IMR-90 (cell line): ENCODE data around the gene DTNA. TPM values are rescaled to one million over a fixed set of nuclear protein-coding genes. Genes with fewer than 3 reads are reported as not detected.

Experiments
- ATAC-seq: fragments of 200-7000 bp; cut with Tn5 transposase; 2 replicates; pipeline ENCODE4 v1.9.1; 2020; ENCODE audit warnings: low read depth, mild to moderate bottlenecking, moderate library complexity
- BruUV-seq: library from RNA; stranded (reverse); fragments of 400-500 nt; replicated peaks from 2 replicates; lab custom pipeline; 2021; lab: Mats Ljungman, UMichigan
- CTCF ChIA-PET: fragments of 300-600 bp; formaldehyde crosslinking; extraction: SDS; loops from one replicate; lab custom pipeline; 2021; ENCODE audit warnings: antibody characterized with exemption; lab: Yijun Ruan, JAX
- POLR2A ChIA-PET: fragments of 300-600 bp; sonication (Branson Sonifier 250); formaldehyde crosslinking; loops from one replicate; lab custom pipeline; 2022; ENCODE audit warnings: antibody characterized with exemption; ENCODE audit not compliant: unreplicated experiment; lab: Charles Lee
- DNase-seq: peaks from one replicate; pipeline ENCODE4 v3.0.0; 2013
- H2AFZ ChIP-seq: replicated peaks from 2 replicates; pipeline ENCODE3; 2013; ENCODE audit warnings: low read length, mild to moderate bottlenecking; ENCODE audit not compliant: poor library complexity
- H2AK5ac ChIP-seq: 2 replicates; pipeline ENCODE4 v1.6.1; 2013; ENCODE audit warnings: low read depth, low read length, inconsistent platforms
- H2AK9ac ChIP-seq: replicated peaks from 2 replicates; pipeline ENCODE3; 2013; ENCODE audit warnings: mild to moderate bottlenecking, low read depth, low read length, moderate library complexity; ENCODE audit not compliant: poor library complexity
- H2BK120ac ChIP-seq: 2 replicates; pipeline ENCODE4 v1.6.1; 2013; ENCODE audit warnings: low read depth, low read length, inconsistent platforms
- H2BK15ac ChIP-seq: 3 replicates; pipeline ENCODE4 v1.6.1; 2013; ENCODE audit warnings: low read depth, low read length, inconsistent platforms
- H2BK20ac ChIP-seq: 2 replicates; pipeline ENCODE4 v1.6.1; 2013; ENCODE audit warnings: low read depth, mild to moderate bottlenecking, inconsistent platforms, low read length, moderate library complexity
- H2BK5ac ChIP-seq: 2 replicates; pipeline ENCODE4 v1.6.1; 2013; ENCODE audit warnings: mild to moderate bottlenecking, low read depth, low read length, inconsistent platforms; ENCODE audit not compliant: poor library complexity, severe bottlenecking
- H3K14ac ChIP-seq: replicated peaks from 2 replicates; pipeline ENCODE4 v1.6.1; 2013; ENCODE audit warnings: low read depth, low read length, inconsistent platforms
- H3K18ac ChIP-seq: 2 replicates; pipeline ENCODE4 v1.6.1; 2013; ENCODE audit warnings: low read depth, low read length, control low read depth
- H3K23ac ChIP-seq: 2 replicates; pipeline ENCODE4 v1.6.1; 2013; ENCODE audit warnings: low read depth, low read length, inconsistent platforms
- H3K27ac ChIP-seq: 2 replicates; pipeline ENCODE4 v1.5.1; 2013; ENCODE audit warnings: mild to moderate bottlenecking, control low read depth, low read length; ENCODE audit not compliant: insufficient read depth
- H3K27me3 ChIP-seq: 2 replicates; pipeline ENCODE4 v1.6.1; 2013; ENCODE audit warnings: low read length; ENCODE audit not compliant: control insufficient read depth, insufficient read depth
- H3K36me3 ChIP-seq: 2 replicates; pipeline ENCODE4 v1.6.1; 2013; ENCODE audit warnings: low read length, mixed read lengths; ENCODE audit not compliant: control insufficient read depth, insufficient read depth
- H3K4ac ChIP-seq: 2 replicates; pipeline ENCODE4 v1.6.1; 2013; ENCODE audit warnings: low read depth, low read length, inconsistent platforms
- H3K4me1 ChIP-seq: 2 replicates; pipeline ENCODE4 v1.6.1; 2013; ENCODE audit warnings: low read length, mixed read lengths; ENCODE audit not compliant: control insufficient read depth, insufficient read depth
- H3K4me2 ChIP-seq: 2 replicates; pipeline ENCODE4 v1.6.1; 2013; ENCODE audit warnings: low read depth, mild to moderate bottlenecking, control low read depth, low read length, moderate library complexity
- H3K4me3 ChIP-seq: 2 replicates; pipeline ENCODE4 v1.5.1; 2013; ENCODE audit warnings: low read depth, mild to moderate bottlenecking, control low read depth, low read length, moderate library complexity; ENCODE audit not compliant: insufficient read depth
- H3K56ac ChIP-seq: 2 replicates; pipeline ENCODE4 v1.6.1; 2013; ENCODE audit warnings: low read length, inconsistent platforms; ENCODE audit not compliant: insufficient read depth; ENCODE audit errors: extremely low read depth
- H3K79me1 ChIP-seq, 2 experiments: 2 replicates each; pipeline ENCODE4 v1.6.1; 2013; ENCODE audit warnings: low read length in 2 of 2, inconsistent platforms in 1 of 2, low read depth in 1 of 2
- H3K9ac ChIP-seq: 2 replicates; pipeline ENCODE4 v1.6.1; 2013; ENCODE audit warnings: low read depth, low read length, control low read depth
- H3K9me1 ChIP-seq: 2 replicates; pipeline ENCODE4 v1.6.1; 2013; ENCODE audit warnings: low read length, inconsistent platforms; ENCODE audit not compliant: insufficient read depth
- H3K9me3 ChIP-seq: 2 replicates; pipeline ENCODE4 v1.6.1; 2013; ENCODE audit warnings: low read length; ENCODE audit not compliant: control insufficient read depth, insufficient read depth
- H4K20me1 ChIP-seq: 2 replicates; pipeline ENCODE4 v1.6.1; 2013; ENCODE audit warnings: low read length, inconsistent platforms; ENCODE audit not compliant: insufficient read depth
- H4K5ac ChIP-seq: 2 replicates; pipeline ENCODE4 v1.6.1; 2013; ENCODE audit warnings: mild to moderate bottlenecking, low read depth, low read length, control low read depth
- H4K8ac ChIP-seq, 2 experiments: 2 replicates each; pipeline ENCODE4 v1.6.1; 2013; ENCODE audit warnings: low read depth in 2 of 2, low read length in 2 of 2, control low read depth in 1 of 2, inconsistent platforms in 1 of 2
- H4K91ac ChIP-seq: 2 replicates; pipeline ENCODE4 v1.6.1; 2013; ENCODE audit warnings: low read depth, low read length, inconsistent platforms; ENCODE audit not compliant: insufficient read depth
- CEBPB ChIP-seq: IDR thresholded peaks from 2 replicates; pipeline ENCODE4 v1.6.1; 2012; ENCODE audit warnings: low read depth, low read length, improper control_type of control experiment
- CHD1 ChIP-seq: IDR thresholded peaks from 2 replicates; pipeline ENCODE4 v1.6.1; 2012; ENCODE audit warnings: low read depth, low read length, improper control_type of control experiment
- CTCF ChIP-seq: conservative IDR thresholded peaks from 2 replicates; pipeline ENCODE4 v1.5.1; 2012; ENCODE audit warnings: mild to moderate bottlenecking, low read depth, low read length, improper control_type of control experiment
- FOS ChIP-seq: fragments of 150-350 bp; IDR thresholded peaks from 2 replicates; pipeline ENCODE4 v1.6.1; 2016; ENCODE audit warnings: low read depth, low read length
- MAFK ChIP-seq: IDR thresholded peaks from 2 replicates; pipeline ENCODE4 v1.6.1; 2012; ENCODE audit warnings: low read depth, low read length, improper control_type of control experiment
- MAZ ChIP-seq: IDR thresholded peaks from 2 replicates; pipeline ENCODE4 v1.6.1; 2012; ENCODE audit warnings: low read depth, mild to moderate bottlenecking, low read length, improper control_type of control experiment, moderate library complexity, borderline replicate concordance
- NFE2L2 ChIP-seq: fragments of 150-350 bp; IDR thresholded peaks from 2 replicates; pipeline ENCODE4 v1.6.1; 2016; ENCODE audit warnings: low read depth, mild to moderate bottlenecking, low read length
- POLR2A ChIP-seq: IDR thresholded peaks from 2 replicates; pipeline ENCODE4 v1.6.1; 2012; ENCODE audit warnings: mild to moderate bottlenecking, low read depth, low read length
- RAD21 ChIP-seq: IDR thresholded peaks from 2 replicates; pipeline ENCODE4 v1.6.1; 2012; ENCODE audit warnings: low read length, improper control_type of control experiment
- RCOR1 ChIP-seq: IDR thresholded peaks from 2 replicates; pipeline ENCODE4 v1.6.1; 2012; ENCODE audit warnings: mild to moderate bottlenecking, low read length, improper control_type of control experiment; ENCODE audit not compliant: insufficient replicate concordance
- RFX5 ChIP-seq: IDR thresholded peaks from 2 replicates; pipeline ENCODE4 v1.8.0; 2012; ENCODE audit warnings: low read depth, mild to moderate bottlenecking, low read length, moderate library complexity
- dilution Hi-C: fragments of 300-500 bp; cut with HindIII; formaldehyde crosslinking; loops from one replicate; pipeline ENCODE4 v1.14.3; 2018; ENCODE audit warnings: low sequenced_read_pairs; ENCODE audit not compliant: unreplicated experiment
- in situ Hi-C: fragments of 300-500 bp; cut with MboI; formaldehyde crosslinking; loops from 3 replicates; pipeline ENCODE4 v1.14.3; 2019; ENCODE audit warnings: low sequenced_read_pairs, inconsistent platforms, mixed read lengths
- intact Hi-C: fragments of 100-400 bp; cut with micrococcal nuclease; formaldehyde crosslinking; loops from 2 replicates; pipeline ENCODE4 v1.10.0; 2022
- polyA plus RNA-seq, 3 experiments: library from polyadenylated mRNA; depleted of rRNA; stranded (reverse); fragments of >200 nt; gene quantifications; 2 replicates each; pipeline ENCODE4 v1.2.3, GENCODE V29; 2012; ENCODE audit warnings: low replicate concordance in 1 of 3
- total RNA-seq: library from RNA; depleted of rRNA; stranded (reverse); fragments of >200 nt; gene quantifications from 2 replicates; pipeline ENCODE4 v1.2.3, GENCODE V29; 2012
- TF ChIP-seq, protein P1 (sequence below): fragments of 150-350 bp; IDR thresholded peaks from 2 replicates; pipeline ENCODE4 v1.6.1; 2017; ENCODE audit warnings: mild to moderate bottlenecking, antibody characterized with exemption, low read length, low read depth
- TF ChIP-seq, protein P2 (sequence below): fragments of 150-350 bp; IDR thresholded peaks from 2 replicates; pipeline ENCODE4 v1.6.1; 2016; ENCODE audit warnings: low read depth, mild to moderate bottlenecking, low read length, moderate library complexity, borderline replicate concordance

Gene DTNA
- total and polyA plus RNA-seq, 2 of the 4 experiments (the other 2 are of a cell fraction): 9.5 to 10.8 TPM

GRCh38 chr18:34847408-34847807, 137.3 kb downstream of the DTNA start:
- in situ Hi-C loops: no loop called here
- no peak overlapping the region for H2BK15ac ChIP-seq
- DNase-seq: no peak
- H3K79me1 ChIP-seq: no peaks in the 10 kb centered on the region
- no peaks in the 10 kb centered on the region for H3K9me1 ChIP-seq
- no peak overlapping the region for H3K9ac ChIP-seq
- no peaks in the 10 kb centered on the region for H3K27me3 ChIP-seq
- CTCF ChIA-PET: no interaction called here
- no TSS peak for BruUV-seq
- no peak overlapping the region for H3K23ac ChIP-seq
- no peak for ATAC-seq
- H2BK20ac ChIP-seq: no peak overlapping the region
- H3K27ac ChIP-seq: no peak overlapping the region
- H3K14ac ChIP-seq: no peak overlapping the region
- H4K91ac ChIP-seq: no peak overlapping the region
- H2AFZ ChIP-seq: no peak overlapping the region
- H3K36me3 ChIP-seq: no peaks in the 10 kb centered on the region
- intact Hi-C loops: no loop called here
- H2BK120ac ChIP-seq: no peak overlapping the region
- H3K56ac ChIP-seq: no peak overlapping the region
- H2AK9ac ChIP-seq: no peak overlapping the region
- H3K4me1 ChIP-seq: no peaks in the 10 kb centered on the region
- H2AK5ac ChIP-seq: no peak overlapping the region
- H3K18ac ChIP-seq: no peak overlapping the region
- no peak for TF ChIP-seq NFE2L2
- no peak for TF ChIP-seq CEBPB
- no peak for TF ChIP-seq RCOR1
- no peak for TF ChIP-seq RAD21
- TF ChIP-seq, protein P1, sequence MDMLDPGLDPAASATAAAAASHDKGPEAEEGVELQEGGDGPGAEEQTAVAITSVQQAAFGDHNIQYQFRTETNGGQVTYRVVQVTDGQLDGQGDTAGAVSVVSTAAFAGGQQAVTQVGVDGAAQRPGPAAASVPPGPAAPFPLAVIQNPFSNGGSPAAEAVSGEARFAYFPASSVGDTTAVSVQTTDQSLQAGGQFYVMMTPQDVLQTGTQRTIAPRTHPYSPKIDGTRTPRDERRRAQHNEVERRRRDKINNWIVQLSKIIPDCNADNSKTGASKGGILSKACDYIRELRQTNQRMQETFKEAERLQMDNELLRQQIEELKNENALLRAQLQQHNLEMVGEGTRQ: no peak
- TF ChIP-seq FOS: no peak
- no peak for TF ChIP-seq MAFK
- no peak for TF ChIP-seq CHD1
- TF ChIP-seq, protein P2, sequence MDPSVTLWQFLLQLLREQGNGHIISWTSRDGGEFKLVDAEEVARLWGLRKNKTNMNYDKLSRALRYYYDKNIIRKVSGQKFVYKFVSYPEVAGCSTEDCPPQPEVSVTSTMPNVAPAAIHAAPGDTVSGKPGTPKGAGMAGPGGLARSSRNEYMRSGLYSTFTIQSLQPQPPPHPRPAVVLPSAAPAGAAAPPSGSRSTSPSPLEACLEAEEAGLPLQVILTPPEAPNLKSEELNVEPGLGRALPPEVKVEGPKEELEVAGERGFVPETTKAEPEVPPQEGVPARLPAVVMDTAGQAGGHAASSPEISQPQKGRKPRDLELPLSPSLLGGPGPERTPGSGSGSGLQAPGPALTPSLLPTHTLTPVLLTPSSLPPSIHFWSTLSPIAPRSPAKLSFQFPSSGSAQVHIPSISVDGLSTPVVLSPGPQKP: no peak
- TF ChIP-seq CTCF: no peak
- TF ChIP-seq MAZ: no peak
- TF ChIP-seq POLR2A: no peak
- TF ChIP-seq RFX5: no peak
- H4K5ac ChIP-seq: no peak overlapping the region
- H3K4me2 ChIP-seq: no peak overlapping the region
- H3K9me3 ChIP-seq: no peaks in the 10 kb centered on the region
- no peaks in the 10 kb centered on the region for H4K20me1 ChIP-seq
- no peak overlapping the region for H4K8ac ChIP-seq
- no peak overlapping the region for H3K4ac ChIP-seq
- POLR2A ChIA-PET: no interaction called here
- no peak overlapping the region for H2BK5ac ChIP-seq
- H3K4me3 ChIP-seq: no peak overlapping the region
- dilution Hi-C loops: no loop called here
